OCI-LY7 (cell line): ENCODE data around the gene STAT1. TPM values are rescaled to one million over a fixed set of nuclear protein-coding genes. Genes with fewer than 3 reads are reported as not detected.

Experiments
- BruUV-seq: library from RNA; stranded (reverse); fragments of 400-500 nt; replicated peaks from 2 replicates; lab custom pipeline; 2021; lab: Mats Ljungman, UMichigan
- CTCF ChIA-PET: fragments of 300-600 bp; sonication (Branson Sonifier 250); formaldehyde crosslinking; loops from one replicate; lab custom pipeline; 2022; ENCODE audit warnings: antibody characterized with exemption; ENCODE audit not compliant: unreplicated experiment; lab: Charles Lee
- POLR2A ChIA-PET: fragments of 300-600 bp; sonication (Branson Sonifier 250); formaldehyde crosslinking; loops from one replicate; lab custom pipeline; 2022; ENCODE audit warnings: antibody characterized with exemption; lab: Charles Lee
- DNase-seq: peaks from one replicate; pipeline ENCODE4 v3.0.0-alpha.2; 2015; ENCODE audit warnings: low spot score
- H2AFZ ChIP-seq: fragments of 200-600 bp; sonication (generic), shearing (Covaris generic); 2 replicates; pipeline ENCODE4 v1.6.1; 2014; ENCODE audit warnings: mild to moderate bottlenecking, antibody characterized with exemption, low read length, moderate library complexity
- H3K27ac ChIP-seq: fragments of 200-600 bp; sonication (generic); 2 replicates; pipeline ENCODE4 v1.5.1; 2014; ENCODE audit warnings: mixed run types, low read depth, mild to moderate bottlenecking, moderate library complexity, low read length, inconsistent platforms; ENCODE audit not compliant: poor library complexity, severe bottlenecking
- H3K36me3 ChIP-seq: fragments of 200-600 bp; sonication (generic); 2 replicates; pipeline ENCODE4 v1.6.1; 2014; ENCODE audit warnings: mild to moderate bottlenecking, antibody characterized with exemption, low read length, moderate library complexity, mixed read lengths; ENCODE audit not compliant: insufficient read depth
- H3K4me1 ChIP-seq: fragments of 200-600 bp; sonication (generic); 2 replicates; pipeline ENCODE4 v1.5.1; 2014; ENCODE audit warnings: mild to moderate bottlenecking, low read length; ENCODE audit not compliant: insufficient read depth, poor library complexity, severe bottlenecking
- H3K4me2 ChIP-seq: fragments of 200-600 bp; sonication (generic); 2 replicates; pipeline ENCODE4 v1.6.1; 2014; ENCODE audit warnings: mild to moderate bottlenecking, low read length
- H3K4me3 ChIP-seq: fragments of 200-600 bp; sonication (generic); 2 replicates; pipeline ENCODE4 v1.5.1; 2014; ENCODE audit warnings: mild to moderate bottlenecking, low read depth, low read length; ENCODE audit not compliant: poor library complexity, severe bottlenecking
- H3K79me2 ChIP-seq: fragments of 200-600 bp; sonication (generic); 2 replicates; pipeline ENCODE4 v1.6.1; 2016; ENCODE audit warnings: low read depth, mild to moderate bottlenecking, low read length, moderate library complexity, mixed read lengths; ENCODE audit not compliant: insufficient read depth
- H3K9me2 ChIP-seq: fragments of 200-600 bp; sonication (generic); 2 replicates; pipeline ENCODE4 v1.6.1; 2016; ENCODE audit warnings: mild to moderate bottlenecking, low read length, mixed read lengths; ENCODE audit not compliant: insufficient read depth
- H3K9me3 ChIP-seq: fragments of 200-600 bp; sonication (generic); 2 replicates; pipeline ENCODE4 v1.6.1; 2014; ENCODE audit warnings: mild to moderate bottlenecking, mixed run types, low read length, mixed read lengths
- H4K20me1 ChIP-seq: fragments of 200-600 bp; sonication (generic); 2 replicates; pipeline ENCODE4 v1.6.1; 2014; ENCODE audit warnings: mild to moderate bottlenecking, antibody characterized with exemption, low read length, moderate library complexity, mixed read lengths; ENCODE audit not compliant: insufficient read depth
- CTCF ChIP-seq: fragments of 200-600 bp; sonication (generic); conservative IDR thresholded peaks from 2 replicates; pipeline ENCODE4 v1.5.1; 2014; ENCODE audit warnings: mild to moderate bottlenecking, antibody characterized with exemption, low read length, moderate library complexity, mixed read lengths
- EZH2phosphoT487 ChIP-seq: fragments of 200-600 bp; sonication (generic); IDR thresholded peaks from 2 replicates; pipeline ENCODE4 v1.6.1; 2018; ENCODE audit warnings: low read depth, borderline replicate concordance, mild to moderate bottlenecking, mixed run types, antibody characterized with exemption, low read length, moderate library complexity, mixed read lengths
- intact Hi-C: fragments of 100-400 bp; cut with micrococcal nuclease; formaldehyde crosslinking; loops from one replicate; pipeline ENCODE4 v1.10.0; 2022; ENCODE audit not compliant: unreplicated experiment
- total RNA-seq, 2 experiments: library from RNA; depleted of rRNA in 1 of 2; stranded (reverse); fragments of >200 nt in 1 of 2; shearing (Covaris generic) in 1 of 2; gene quantifications; 2 replicates each; pipeline ENCODE4 v1.2.3, GENCODE V29; 2014 to 2022

STAT1 gene
- total RNA-seq, 2 experiments from 2014 or later, result 23.0 to 23.1 TPM

DNA sequence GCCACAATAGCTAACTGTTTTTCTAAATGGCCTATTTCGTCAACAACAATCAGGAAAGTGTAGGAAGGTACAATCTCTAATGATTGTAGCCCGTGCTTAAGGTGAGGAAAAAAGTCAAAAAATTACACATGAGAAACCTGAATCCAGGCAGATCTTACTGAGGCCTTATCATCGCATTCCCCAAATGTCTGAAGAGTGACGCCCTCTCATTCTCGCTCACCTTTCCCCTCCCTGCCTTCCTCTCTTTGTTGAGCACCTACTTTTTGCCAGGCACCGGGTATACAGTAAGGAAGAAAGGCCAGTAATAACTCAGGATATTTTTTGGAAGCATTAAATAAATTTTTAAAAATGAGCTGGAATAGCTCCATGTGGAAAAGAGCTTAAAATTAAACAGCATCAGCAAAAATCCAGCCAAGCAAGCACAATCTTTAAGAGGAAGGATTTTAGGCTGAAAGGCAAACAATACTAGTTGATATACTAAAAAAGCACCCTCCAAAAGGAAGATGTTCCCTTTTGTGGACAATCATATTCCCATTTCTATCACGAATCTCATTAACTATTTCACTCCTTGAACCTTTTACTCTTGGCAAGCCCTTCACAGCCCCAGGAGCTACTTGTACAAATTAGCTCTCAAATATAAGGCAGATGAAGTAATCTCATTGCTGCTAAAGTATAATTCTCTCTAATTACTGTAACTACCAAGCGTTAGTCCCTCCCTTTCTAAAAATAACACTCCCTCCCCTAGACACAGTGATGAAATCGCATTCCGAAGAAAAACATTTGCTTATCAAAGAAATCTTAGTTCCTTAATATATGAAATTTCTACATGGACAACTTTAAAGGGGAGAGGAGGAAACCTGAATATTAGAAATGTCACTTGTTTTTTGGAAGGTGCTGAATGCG is 40.0 kb downstream of the STAT1 start:
- ChIA-PET POLR2A (interaction anchor here (0.7 to 1.5 kb wide), 4 partner anchors 8 to 78 kb away, joined by 3 to 5 read pairs (median 3); no protein-coding TSS in a partner anchor), CTCF (no interaction called here)
- intact Hi-C loops, result no loop called here
- no TSS peak for BruUV-seq
- Histone ChIP-seq H3K9me2 (no peaks in the 10 kb centered on the region), H2AFZ (no peak overlapping the region), H3K36me3 (peaks cover 92% of the 10 kb centered on the region), H3K4me1 (no peaks in the 10 kb centered on the region), H3K27ac (no peak overlapping the region), H4K20me1 (no peaks in the 10 kb centered on the region), H3K4me3 (no peak overlapping the region), H3K9me3 (no peaks in the 10 kb centered on the region), H3K4me2 (no peak overlapping the region), H3K79me2 (no peaks in the 10 kb centered on the region)
- no peak for TF ChIP-seq EZH2phosphoT487
- TF ChIP-seq CTCF, result no peak
- DNase-seq, result no peak

GRCh38 chr2:190973262-190973661 is 40.7 kb downstream of the STAT1 start:
- H4K20me1 ChIP-seq, result no peaks in the 10 kb centered on the region
- H3K79me2 ChIP-seq, result no peaks in the 10 kb centered on the region
- no peaks in the 10 kb centered on the region for H3K9me2 ChIP-seq
- intact Hi-C loops, result no loop called here
- BruUV-seq, result no TSS peak
- TF ChIP-seq CTCF (no peak), EZH2phosphoT487 (no peak)
- H3K4me2 ChIP-seq, result no peak overlapping the region
- CTCF ChIA-PET, result no interaction called here
- no peaks in the 10 kb centered on the region for H3K4me1 ChIP-seq
- H3K27ac ChIP-seq, result no peak overlapping the region
- POLR2A ChIA-PET, result interaction anchor here (0.6 to 1.5 kb wide), 5 partner anchors 8 to 79 kb away, joined by 3 to 5 read pairs (median 3); no protein-coding TSS in a partner anchor
- H2AFZ ChIP-seq, result no peak overlapping the region
- H3K36me3 ChIP-seq, result peaks cover 91% of the 10 kb centered on the region
- no peaks in the 10 kb centered on the region for H3K9me3 ChIP-seq
- DNase-seq, result no peak
- H3K4me3 ChIP-seq, result no peak overlapping the region

DNA sequence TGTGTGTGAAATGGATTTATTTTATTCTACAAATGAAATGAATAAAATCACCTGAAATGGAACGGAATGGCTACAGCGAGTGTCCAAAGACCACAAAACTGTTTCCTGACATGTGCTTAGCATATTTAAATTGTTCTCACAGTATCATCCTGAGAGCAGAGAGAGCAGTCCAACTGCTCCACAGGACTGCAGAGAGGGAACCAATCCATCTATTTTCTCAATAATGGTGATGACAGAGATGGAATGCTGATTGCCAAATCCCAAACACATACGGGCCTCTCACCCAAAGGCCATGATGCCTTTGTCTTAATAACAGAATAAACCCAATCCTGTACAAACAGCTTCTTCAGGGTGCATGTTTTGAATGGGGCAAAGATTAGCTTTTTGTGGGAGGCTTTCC is 41.1 kb downstream of the STAT1 start:
- no peak for DNase-seq
- CTCF ChIA-PET, result no interaction called here
- no peaks in the 10 kb centered on the region for H3K79me2 ChIP-seq
- no peak for TF ChIP-seq EZH2phosphoT487
- TF ChIP-seq CTCF, result no peak
- H3K27ac ChIP-seq, result no peak overlapping the region
- H3K9me3 ChIP-seq, result no peaks in the 10 kb centered on the region
- H3K9me2 ChIP-seq, result no peaks in the 10 kb centered on the region
- peaks cover 91% of the 10 kb centered on the region for H3K36me3 ChIP-seq
- H2AFZ ChIP-seq, result no peak overlapping the region
- H3K4me2 ChIP-seq, result no peak overlapping the region
- intact Hi-C loops, result no loop called here
- POLR2A ChIA-PET, result interaction anchor here (0.6 to 1.1 kb wide), 3 partner anchors 11 to 79 kb away, joined by 3 to 4 read pairs (median 3); no protein-coding TSS in a partner anchor
- BruUV-seq, result no TSS peak
- no peaks in the 10 kb centered on the region for H3K4me1 ChIP-seq
- no peak overlapping the region for H3K4me3 ChIP-seq
- H4K20me1 ChIP-seq, result 0 out of 2 replicates have a peak, but pooled peaks cover 3% of the 10 kb centered on the region
